GM19025 (cell line): ENCODE results near the gene TFPI.
"Not testable (repeated sequence)": the region's sequence is repeated elsewhere in the genome, so short reads cannot be mapped to it uniquely, and the experiment has no call there.

ENCODE experiments used
- ATAC-seq: cut with Tn5 transposase; IDR thresholded peaks from one replicate; pipeline ENCODE4 v1.9.1; 2021; ENCODE audit warnings: mild to moderate bottlenecking, low read depth, moderate library complexity; ENCODE audit not compliant: unreplicated experiment

The TFPI gene

DNA sequence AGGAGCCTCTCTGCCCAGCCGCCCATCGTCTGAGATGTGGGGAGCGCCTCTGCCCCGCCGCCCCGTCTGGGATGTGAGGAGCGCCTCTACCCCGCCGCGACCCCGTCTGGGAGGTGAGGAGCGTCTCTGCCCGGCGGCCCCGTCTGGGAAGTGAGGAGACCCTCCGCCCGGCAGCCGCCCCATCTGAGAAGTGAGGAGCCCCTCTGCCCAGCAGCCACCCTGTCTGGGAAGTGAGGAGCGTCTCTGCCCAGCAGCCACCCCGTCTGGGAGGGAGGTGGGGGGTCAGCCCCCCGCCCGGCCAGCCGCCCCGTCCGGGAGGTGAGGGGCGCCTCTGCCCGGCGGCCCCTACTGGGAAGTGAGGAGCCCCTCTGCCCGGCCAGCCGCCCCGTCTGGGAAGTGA lies 2.3 kb upstream of the TFPI start:
- ATAC-seq: not testable (repeated sequence)

DNA sequence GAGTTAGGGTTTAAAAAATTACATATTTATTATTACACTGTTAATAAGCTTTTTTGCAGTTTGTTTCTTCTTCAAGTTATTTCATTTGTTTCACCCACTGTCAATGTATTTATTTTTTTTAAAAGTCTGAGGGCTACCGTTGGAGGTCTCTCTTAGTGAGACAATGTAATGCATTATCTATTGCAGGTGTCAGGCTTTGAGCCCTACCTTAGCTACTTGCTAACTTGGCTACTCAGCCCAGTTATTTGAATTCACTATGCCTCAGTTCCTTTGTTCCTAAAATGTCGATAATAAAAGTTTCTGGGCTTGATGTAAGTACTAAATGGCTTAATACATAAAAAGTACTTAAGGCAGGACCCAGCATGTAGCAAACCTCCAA lies 458 bp upstream of the TFPI start:
- ATAC-seq: no peak

DNA sequence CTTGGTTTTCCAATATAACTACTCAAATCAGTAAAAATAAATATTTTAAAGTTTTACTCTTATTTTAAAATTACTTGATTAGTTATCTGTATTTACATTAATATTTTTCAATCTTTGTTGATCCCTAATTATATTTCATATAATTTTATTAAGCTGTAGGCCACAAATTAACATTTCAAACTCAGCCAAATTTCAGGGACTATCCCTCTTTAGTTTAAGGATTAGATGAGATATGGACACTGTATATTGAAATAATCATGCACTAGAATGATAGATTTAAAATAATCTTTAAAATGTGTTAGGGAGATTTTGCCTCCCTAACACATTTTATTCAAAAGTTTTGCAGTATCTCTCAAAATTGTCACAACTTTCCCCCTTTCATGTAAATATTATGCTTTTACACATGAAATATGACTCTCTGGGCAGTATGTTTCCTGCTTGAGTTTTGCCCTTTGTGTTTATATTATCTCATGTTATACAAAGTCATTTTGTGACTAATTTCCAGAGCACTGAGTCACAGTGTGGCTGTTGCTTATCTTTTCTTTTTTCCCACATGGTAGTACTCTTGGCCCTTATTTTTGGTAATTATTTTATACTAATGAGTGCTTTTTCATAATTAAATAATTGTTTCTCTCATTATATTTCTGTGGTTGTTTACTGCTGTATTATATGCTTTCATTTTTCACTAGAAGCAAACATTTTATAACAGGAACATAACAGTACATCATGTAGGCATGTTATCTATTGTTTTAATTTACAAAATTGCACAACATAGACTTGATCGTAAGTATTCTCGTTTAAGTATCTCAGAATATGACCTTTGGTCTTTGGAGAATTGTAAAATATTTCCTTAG lies 1.2 kb downstream of the TFPI start:
- ATAC-seq: no peak

GRCh38 chr2:187552381-187552780 lies 1.9 kb downstream of the TFPI start:
- no peak for ATAC-seq

DNA sequence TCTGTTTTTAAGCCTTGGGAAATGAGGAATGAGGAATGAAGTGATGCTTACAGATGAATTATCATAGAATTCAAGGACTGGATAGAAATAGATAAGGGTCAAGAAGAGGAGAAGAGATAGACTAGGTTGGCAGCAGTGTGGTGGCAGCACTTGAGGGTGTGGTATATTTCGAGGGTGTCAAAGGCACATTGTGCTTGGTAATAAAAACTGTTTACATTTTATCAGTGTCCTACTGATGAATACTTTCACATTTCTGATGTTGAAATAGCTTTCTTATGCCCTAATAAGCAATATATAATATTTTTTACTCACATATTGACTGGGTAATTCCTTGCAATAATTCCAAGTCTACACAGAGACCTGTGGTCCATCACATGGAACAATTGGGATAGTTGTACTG lies 3.4 kb downstream of the TFPI start:
- no peak for ATAC-seq

DNA sequence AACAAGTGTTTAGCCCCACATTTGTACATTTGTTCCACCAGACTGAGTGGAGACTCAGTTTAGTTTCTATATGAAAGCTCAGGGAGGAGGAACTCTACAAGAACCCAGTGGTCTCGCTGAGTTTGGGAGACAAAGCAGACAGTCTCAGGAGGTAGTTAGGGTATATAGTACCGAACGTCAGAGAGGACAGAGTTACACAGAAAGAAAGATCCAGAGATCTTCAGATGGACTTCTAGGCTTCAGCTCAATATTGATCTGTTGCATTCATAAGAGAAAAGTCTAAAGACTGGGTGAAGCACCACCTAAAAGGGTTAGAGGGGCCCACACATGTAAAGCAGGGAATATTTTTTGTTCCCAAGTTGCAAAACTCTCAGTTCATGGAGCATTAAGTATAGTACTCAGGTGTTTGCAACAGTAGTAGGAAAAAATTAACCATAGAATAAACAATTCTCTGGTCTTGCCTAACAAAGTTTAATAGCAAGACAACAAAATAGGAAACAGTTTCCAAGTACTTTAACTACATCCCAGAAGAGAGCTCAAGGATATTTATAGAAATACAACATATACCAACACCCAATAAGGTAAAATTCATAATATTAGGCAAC lies 4.2 kb downstream of the TFPI start:
- no peak for ATAC-seq

DNA sequence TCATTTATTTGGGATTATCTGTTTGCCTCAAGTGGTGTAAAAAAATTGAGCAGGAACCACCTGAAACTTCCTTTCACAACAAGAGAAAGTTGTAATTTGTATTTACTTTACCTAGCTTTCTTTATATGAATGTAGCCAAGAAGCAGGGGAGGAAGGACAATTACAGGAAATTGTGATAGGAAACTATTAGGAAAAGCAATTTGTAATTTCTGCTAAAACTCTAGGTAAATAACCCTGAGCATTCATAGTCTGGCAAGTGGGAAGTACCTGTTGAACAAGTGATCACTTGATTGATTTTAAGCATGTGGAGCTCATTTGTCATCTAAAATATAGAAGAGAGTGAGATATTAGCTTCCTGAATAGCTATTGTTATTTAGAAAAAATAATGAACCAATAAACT lies 5.0 kb downstream of the TFPI start:
- ATAC-seq: no peak

DNA sequence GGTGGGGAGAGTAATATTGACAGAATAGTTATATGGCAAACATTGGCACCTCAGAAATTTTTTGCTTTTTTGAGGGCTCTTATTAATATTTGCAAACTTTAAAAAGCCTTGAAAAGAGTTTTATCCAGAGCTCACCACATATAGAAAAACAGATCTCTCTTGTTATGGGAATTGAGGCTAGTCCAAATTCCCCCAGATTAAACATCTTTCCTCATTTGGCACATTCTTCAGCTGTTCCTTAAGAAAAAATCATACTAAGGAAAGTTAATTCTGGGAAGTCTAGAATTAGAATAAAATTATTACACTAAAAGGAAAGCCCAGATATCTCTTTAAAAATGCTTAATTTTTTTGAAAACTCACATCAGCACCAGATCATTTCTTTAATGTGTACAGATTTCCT lies 5.6 kb downstream of the TFPI start:
- ATAC-seq: no peak

- no peak for ATAC-seq
These were observed 6.8 kb downstream of the TFPI start for GRCh38 chr2:187547353-187547979.

DNA sequence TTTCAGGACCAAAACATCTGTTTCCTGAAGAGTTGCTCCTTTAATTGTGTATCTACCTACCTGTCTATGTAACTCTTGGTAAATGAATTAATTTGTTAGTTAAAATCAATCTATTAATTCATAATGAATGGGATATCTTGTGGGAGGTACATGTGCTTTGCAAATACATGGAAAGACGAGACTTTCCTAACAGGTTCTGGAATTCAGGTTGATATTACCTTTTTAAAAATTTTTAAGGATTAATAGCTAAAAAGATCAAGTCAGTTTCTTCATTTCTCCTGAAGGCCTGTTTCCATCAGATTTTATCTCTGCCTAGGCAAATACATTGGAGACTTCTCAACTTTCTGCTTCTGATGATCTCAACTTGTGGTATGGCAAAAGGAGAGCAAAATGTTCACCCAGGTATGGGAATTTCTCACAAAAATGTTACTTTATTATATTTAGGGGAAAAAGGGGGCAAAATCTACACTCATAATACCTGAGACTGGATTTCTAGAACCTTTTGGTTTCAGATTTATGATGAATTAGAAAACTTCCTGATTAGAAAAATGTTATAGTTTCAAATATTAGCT lies 7.4 kb downstream of the TFPI start:
- ATAC-seq: no peak

- ATAC-seq: no peak
These were observed 8.9 kb downstream of the TFPI start for GRCh38 chr2:187545238-187545751.

DNA sequence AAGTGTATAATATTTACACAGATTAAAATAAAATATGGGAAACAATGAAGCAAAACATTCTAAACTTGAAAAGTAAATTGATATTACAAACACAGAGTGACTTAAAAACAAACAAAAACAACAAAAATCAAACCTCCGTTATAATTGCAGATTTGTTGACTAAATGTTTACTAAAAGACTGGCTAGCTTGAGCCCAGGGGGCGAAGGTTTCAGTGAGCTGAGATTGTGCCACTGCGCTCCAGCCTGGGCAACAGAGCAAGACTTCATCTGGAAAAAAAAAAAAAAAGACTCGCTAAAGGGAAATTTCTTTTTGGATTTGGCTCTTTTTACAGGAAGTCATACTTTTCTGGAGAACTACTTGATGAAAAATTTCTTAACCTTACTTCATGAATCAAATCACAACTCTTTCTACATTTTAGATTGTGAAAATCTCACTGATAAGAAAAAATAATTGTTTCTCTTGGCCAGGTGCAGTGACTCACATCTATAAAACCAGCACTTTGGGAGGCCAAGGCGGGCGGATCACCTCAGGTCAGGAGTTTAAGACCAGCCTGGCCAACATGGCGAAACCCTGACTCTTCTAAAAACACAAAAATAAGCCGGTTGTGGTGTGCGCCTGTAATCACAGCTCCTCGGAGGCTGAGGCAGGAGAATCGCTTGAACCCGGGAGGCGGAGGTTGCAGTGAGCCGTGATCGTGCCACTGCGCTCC lies 9.7 kb downstream of the TFPI start:
- no peak for ATAC-seq

- ATAC-seq: no peak
These were observed 10.7 kb downstream of the TFPI start for GRCh38 chr2:187543488-187543887.

GRCh38 chr2:187542123-187542522 lies 12.1 kb downstream of the TFPI start:
- ATAC-seq: no peak

GRCh38 chr2:187541086-187542085 lies 12.8 kb downstream of the TFPI start:
- ATAC-seq: no peak

DNA sequence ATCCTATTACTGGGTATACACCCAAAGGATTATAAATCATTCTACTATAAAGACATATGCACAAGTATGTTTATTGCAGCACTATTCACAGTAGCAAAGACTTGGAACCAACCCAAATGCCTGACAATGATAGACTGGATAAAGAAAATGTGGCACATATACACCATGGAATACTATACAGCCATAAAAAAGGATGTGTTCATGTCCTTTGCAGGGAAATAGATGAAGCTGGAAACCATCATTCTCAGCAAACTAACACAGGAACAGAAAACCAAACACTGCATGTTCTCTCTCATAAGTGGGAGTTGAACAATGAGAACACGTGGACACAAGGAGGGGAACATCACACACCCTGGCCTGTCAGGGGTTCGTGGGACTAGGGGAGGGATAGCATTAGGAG lies 16.0 kb downstream of the TFPI start:
- not testable (repeated sequence) for ATAC-seq

GRCh38 chr2:187535381-187535780 lies 18.9 kb downstream of the TFPI start:
- ATAC-seq: not testable (repeated sequence)

GRCh38 chr2:187532333-187533120 lies 21.7 kb downstream of the TFPI start:
- ATAC-seq: no peak
